ENCODE measurements around the gene SLC38A10. TPM values are rescaled to one million over a fixed set of nuclear protein-coding genes. Genes with fewer than 3 reads are reported as not detected.

Gene SLC38A10
- polyA plus RNA-seq, 1 donor (not counting 4 experiments of a cell fraction or from before 2014, with no cell fraction given): 16.8 TPM

DNA sequence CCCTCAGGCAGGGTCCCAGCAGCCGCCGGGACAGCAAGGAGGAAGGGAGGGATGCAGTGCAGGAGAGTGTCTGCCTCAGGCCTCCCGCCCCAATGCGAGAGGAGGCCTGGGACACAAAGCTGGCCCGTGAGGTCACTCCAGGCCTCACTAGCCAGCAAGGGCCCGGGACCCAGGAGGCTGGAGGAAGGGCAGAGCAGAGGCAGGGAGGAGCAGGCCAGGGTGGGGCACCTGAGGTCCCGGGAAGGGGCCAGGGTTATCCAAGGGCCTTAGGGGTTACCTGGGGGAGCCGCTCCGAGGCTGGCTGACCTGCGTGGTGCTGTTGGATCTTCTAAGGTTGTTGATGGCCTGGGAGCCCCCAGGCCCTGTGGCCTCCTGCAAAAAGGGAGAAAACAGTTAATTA, 86.5 kb downstream of the SLC38A10 start:
- Histone ChIP-seq H3K9ac (ENCODE audit: control insufficient read depth, extremely low read depth, insufficient read depth, low read length) (no peak overlapping the region), H3K79me2 (ENCODE audit: control insufficient read depth, insufficient read depth, low read length) (no peaks in the 10 kb centered on the region), H3K36me3 (ENCODE audit: control insufficient read depth in 2 of 2, extremely low read depth in 1 of 2, insufficient read depth in 2 of 2, low read length in 2 of 2) (peaks cover 0 to 5% of the 10 kb centered on the region in 2 experiments), H2AFZ (ENCODE audit: control insufficient read depth, low read length) (no peak overlapping the region), H3K27me3 (ENCODE audit: control insufficient read depth, extremely low read depth, insufficient read depth, low read length) (no peaks in the 10 kb centered on the region), H3K4me3 (ENCODE audit: control insufficient read depth in 2 of 3, extremely low read depth in 1 of 3, insufficient read depth in 2 of 3, low read depth in 1 of 3, low read length in 3 of 3) (no peak overlapping the region), H4K20me1 (ENCODE audit: control insufficient read depth, extremely low read depth, insufficient read depth, low read length) (no peaks in the 10 kb centered on the region), H3K27ac (ENCODE audit: control insufficient read depth, insufficient read depth, low read length) (no peak overlapping the region), H3K9me1 (ENCODE audit: control insufficient read depth, extremely low read depth, insufficient read depth, low read length) (no peaks in the 10 kb centered on the region), H3K9me3 (ENCODE audit: control insufficient read depth, low read depth, low read length) (no peaks in the 10 kb centered on the region), H3K4me1 (ENCODE audit: control insufficient read depth, extremely low read depth, insufficient read depth, low read length) (no peaks in the 10 kb centered on the region), H3K4me2 (ENCODE audit: control insufficient read depth, extremely low read depth, insufficient read depth, low read depth, low read length) (no peak overlapping the region)
- no peak for DNase-seq (ENCODE audit: low read depth, low spot score)
- TF ChIP-seq, protein P1, sequence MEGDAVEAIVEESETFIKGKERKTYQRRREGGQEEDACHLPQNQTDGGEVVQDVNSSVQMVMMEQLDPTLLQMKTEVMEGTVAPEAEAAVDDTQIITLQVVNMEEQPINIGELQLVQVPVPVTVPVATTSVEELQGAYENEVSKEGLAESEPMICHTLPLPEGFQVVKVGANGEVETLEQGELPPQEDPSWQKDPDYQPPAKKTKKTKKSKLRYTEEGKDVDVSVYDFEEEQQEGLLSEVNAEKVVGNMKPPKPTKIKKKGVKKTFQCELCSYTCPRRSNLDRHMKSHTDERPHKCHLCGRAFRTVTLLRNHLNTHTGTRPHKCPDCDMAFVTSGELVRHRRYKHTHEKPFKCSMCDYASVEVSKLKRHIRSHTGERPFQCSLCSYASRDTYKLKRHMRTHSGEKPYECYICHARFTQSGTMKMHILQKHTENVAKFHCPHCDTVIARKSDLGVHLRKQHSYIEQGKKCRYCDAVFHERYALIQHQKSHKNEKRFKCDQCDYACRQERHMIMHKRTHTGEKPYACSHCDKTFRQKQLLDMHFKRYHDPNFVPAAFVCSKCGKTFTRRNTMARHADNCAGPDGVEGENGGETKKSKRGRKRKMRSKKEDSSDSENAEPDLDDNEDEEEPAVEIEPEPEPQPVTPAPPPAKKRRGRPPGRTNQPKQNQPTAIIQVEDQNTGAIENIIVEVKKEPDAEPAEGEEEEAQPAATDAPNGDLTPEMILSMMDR (optimal IDR thresholded peaks at IDR 0.05 in 1 of 3, IDR thresholded peaks at IDR 0.05 in 1 of 3, conservative IDR thresholded peaks at IDR 0.05 in 1 of 3; ENCODE audit: extremely low read depth in 1 of 3, insufficient read depth in 2 of 3, low read length in 3 of 3): no peak
- no peak for TF ChIP-seq EZH2 (IDR thresholded peaks at IDR 0.05; ENCODE audit: low read length)
- no peak for FAIRE-seq
- dilution Hi-C loops (cut with MboI; ENCODE audit: extremely low pct_ligation_motif_present, low sequenced_read_pairs): no loop called here

- Histone ChIP-seq H2AFZ (ENCODE audit: control insufficient read depth, low read length) (no peak overlapping the region), H3K79me2 (ENCODE audit: control insufficient read depth, insufficient read depth, low read length) (no peaks in the 10 kb centered on the region), H3K9me3 (ENCODE audit: control insufficient read depth, low read depth, low read length) (no peaks in the 10 kb centered on the region), H3K9ac (ENCODE audit: control insufficient read depth, extremely low read depth, insufficient read depth, low read length) (no peak overlapping the region), H3K27me3 (ENCODE audit: control insufficient read depth, extremely low read depth, insufficient read depth, low read length) (no peaks in the 10 kb centered on the region), H3K27ac (ENCODE audit: control insufficient read depth, insufficient read depth, low read length) (no peak overlapping the region), H3K4me2 (ENCODE audit: control insufficient read depth, extremely low read depth, insufficient read depth, low read depth, low read length) (no peak overlapping the region), H3K4me1 (ENCODE audit: control insufficient read depth, extremely low read depth, insufficient read depth, low read length) (no peaks in the 10 kb centered on the region), H3K4me3 (ENCODE audit: control insufficient read depth in 2 of 3, extremely low read depth in 1 of 3, insufficient read depth in 2 of 3, low read depth in 1 of 3, low read length in 3 of 3) (no peak overlapping the region), H3K9me1 (ENCODE audit: control insufficient read depth, extremely low read depth, insufficient read depth, low read length) (no peaks in the 10 kb centered on the region), H3K36me3 (ENCODE audit: control insufficient read depth in 2 of 2, extremely low read depth in 1 of 2, insufficient read depth in 2 of 2, low read length in 2 of 2) (peaks cover 0 to 5% of the 10 kb centered on the region in 2 experiments), H4K20me1 (ENCODE audit: control insufficient read depth, extremely low read depth, insufficient read depth, low read length) (no peaks in the 10 kb centered on the region)
- TF ChIP-seq, protein P1 (optimal IDR thresholded peaks at IDR 0.05 in 1 of 3, IDR thresholded peaks at IDR 0.05 in 1 of 3, conservative IDR thresholded peaks at IDR 0.05 in 1 of 3; ENCODE audit: extremely low read depth in 1 of 3, insufficient read depth in 2 of 3, low read length in 3 of 3): no peak
- dilution Hi-C loops (cut with MboI; ENCODE audit: extremely low pct_ligation_motif_present, low sequenced_read_pairs): no loop called here
- DNase-seq (ENCODE audit: low read depth, low spot score): no peak
- FAIRE-seq: no peak
Measured at GRCh38 chr17:81207610-81208581, 87.2 kb downstream of the SLC38A10 start.
